ENCODE data around the gene KIF1A.

The KIF1A gene

DNA sequence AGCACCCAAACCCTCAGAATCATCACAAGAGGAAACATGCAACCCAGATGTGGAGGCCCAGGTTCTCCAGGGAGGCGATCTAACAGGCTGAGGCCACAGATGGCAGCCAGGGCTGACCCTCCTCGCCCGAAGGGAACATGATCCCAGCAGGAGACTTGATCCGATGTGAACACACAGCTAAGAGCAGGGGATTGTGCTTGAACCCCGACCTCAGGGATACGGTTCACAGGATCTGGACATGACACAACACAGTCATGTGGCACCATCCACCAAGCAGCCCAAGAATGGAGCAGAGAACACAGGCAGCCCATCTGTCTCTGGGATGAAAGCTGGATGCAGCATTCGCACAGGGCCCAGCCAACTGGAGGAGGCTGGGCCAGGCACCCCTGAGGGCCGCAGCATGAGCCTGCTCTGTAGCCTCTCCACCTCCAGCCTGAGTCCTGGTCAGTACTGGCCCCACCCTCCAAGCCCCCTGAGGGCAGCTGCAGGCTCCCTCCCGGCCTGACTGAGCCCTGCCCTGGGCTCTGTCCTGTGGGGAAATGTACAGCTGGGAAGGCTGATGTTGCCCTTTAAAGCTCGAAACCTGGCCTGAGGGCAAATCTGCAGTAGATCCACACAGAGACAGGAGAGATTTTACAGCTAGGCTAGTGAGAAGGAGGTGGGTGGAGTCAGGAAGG lies 89.4 kb downstream of the KIF1A start:
- no peak for DNase-seq

DNA sequence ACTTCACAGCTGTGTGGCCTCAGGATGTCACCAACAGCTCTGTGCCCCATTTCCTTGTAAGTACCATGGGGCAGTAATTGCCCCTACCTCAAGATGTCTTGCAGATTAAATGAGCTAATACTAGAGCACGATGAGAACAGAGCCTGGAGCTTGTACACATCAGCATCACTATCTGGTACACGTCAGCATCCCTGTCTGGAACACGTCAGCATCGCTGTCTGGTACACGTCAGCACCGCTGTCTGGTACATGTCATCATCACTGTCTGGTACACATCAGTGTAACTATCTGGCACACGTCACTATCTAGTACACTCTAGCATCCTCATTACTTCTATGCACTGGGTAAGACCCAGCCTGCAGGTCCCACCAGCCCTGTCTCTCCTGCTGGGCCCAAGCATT lies 91.2 kb downstream of the KIF1A start:
- DNase-seq = no peak

DNA sequence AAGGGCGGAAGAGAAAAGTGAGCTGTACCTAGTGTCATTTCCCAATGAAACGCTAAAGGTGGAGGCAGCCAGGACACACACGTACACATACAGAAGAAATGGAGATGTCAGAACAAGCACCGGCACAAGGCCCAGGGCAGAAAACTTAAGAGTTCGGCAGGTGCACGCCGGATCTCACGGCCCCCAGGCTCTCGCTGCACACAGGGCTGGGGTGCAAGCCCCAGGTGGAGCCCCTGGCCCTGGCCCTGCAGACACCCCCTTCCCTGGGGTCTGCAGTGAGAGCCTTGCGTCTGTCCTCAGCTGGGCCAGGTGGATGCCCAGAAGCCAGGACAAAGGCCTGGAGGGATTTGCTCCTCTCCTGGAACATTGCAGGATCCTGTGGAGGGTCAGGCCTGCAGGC lies 91.7 kb downstream of the KIF1A start:
- DNase-seq = no peak

DNA sequence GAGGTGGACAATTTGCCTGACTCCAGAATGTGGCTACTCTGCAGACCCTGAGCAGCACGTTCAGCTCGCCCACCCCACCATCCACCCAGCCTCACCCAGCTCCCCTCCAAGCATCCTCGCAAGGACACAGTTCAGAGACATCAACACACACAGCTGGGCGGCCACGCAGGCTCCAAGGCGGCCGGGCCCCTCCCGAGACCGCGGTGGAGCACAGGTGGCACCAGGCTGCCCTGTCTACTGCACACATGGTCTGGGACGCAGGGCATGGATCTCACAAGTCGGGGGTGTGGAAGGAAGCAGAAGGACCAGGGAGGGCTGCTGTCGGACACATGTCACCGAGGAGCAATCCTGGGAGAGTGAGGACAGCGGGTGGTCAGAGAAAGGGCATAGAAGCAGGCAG lies 92.1 kb downstream of the KIF1A start:
- DNase-seq = no peak

DNA sequence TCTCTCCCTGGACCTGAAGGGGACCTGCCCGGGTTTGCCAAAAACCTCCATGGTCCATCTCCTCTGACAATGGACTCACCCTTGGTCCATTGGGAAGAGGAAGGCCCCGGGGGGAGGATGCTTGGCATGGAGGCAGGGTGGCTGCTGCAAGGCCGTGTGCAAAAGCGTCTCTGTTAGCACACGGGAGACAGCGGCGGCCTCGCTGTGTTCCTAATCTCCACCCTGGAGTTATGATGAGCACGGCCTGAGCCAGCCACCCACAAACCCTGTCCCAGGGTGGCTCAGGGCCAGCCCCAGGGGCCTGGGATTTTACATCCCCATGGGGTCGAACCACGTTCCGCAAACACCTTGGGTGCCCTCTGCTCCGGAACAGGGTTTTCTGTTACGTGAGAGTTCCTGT lies 92.6 kb downstream of the KIF1A start:
- DNase-seq = no peak

DNA sequence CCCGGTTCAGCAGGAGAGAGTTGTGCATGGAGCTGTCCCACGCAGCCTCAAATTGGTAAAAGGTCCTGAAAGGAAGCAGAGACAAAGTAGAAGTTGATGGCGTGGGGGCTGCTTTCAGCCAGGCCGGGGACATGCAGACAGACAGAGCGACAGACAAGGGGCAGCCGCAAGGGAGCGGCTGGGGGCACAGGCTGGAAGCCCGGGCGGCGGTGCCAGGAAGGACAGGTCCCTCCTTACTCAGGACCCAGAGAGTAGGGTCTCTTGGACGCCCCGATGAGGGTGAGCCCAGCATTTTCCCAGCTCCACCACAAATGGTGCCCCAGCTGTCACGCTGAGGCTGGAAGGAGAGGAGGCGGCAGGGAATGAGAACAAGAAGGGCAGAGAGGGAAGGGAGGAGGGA lies 93.1 kb downstream of the KIF1A start:
- DNase-seq = no peak

DNA sequence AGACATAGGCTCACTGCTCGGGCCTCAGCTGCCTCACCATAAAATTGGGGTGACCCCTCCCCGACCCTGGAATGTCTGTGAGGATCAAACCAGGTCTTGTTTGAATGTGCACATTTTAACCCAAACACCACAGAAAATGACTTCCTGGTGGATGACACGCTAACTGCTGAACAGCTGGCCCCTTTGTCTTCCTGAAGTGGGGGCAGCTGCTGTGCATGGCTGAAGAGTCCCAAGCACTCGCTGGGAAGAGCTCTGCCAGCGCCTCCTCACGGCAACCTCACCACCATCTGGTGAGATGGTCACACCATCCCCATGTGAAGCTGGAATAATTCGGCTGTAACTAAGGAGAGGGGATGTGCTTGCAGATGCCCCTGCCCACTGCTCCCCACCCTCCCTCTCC lies 94.3 kb downstream of the KIF1A start:
- no peak for DNase-seq

DNA sequence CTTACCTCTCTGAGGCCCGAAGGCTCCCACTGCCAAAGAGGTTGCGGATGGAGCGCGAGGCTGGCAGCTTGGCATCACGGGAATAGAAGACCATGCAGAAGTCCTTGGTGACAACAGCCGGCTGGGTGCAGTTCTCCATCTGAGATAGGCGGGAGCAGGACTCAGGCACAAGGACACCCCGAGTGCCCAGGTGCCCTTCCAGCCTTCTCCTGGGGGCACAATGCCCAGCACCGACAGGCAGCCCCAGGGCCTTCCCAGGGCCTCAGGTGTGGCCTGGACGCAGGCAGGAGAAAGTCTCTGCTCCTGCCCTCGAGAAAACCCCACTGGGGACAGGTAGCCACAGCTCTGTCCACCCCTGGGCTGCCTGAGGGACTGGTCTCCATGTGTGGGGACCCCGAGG lies 94.8 kb downstream of the KIF1A start:
- no peak for DNase-seq

DNA sequence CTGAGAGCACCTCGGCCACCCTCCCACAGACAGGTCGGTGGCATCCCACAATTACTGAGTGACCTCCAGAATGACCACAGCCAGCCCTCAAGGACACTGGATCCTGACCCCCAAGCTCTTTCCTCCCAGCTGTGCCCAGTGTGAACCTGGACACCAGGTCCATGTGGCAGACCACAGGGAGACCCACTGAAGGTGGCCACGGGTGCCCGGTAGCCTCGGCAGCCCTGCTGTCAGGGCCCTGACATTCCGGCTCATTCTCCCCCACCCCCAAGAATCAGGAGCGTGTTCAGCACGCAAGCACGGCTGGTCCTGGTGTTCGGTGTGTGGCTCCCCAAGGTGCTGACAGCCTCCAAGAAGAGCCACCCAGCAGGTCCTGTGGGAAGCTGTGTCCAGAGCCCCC lies 95.6 kb downstream of the KIF1A start:
- no peak for DNase-seq

DNA sequence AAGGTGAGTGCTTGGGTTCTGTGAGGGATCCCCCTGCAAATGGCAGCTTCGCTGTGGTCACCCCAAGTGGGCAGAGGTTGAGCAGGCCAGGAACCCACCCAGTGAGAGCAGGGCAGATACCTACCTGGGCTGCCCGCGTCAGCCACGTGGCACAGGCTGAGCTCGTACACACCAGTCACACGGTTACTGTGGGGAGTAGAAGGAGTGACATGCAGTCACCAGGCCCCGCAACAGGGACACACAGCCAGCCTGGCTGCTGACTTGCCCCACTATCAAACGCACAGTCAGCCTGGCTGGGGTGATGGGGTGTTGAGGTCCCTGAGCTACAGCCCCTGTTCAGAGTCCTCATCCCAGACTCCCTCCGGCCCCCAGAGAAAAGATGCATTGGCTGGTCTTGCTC lies 96.2 kb downstream of the KIF1A start:
- no peak for DNase-seq

DNA sequence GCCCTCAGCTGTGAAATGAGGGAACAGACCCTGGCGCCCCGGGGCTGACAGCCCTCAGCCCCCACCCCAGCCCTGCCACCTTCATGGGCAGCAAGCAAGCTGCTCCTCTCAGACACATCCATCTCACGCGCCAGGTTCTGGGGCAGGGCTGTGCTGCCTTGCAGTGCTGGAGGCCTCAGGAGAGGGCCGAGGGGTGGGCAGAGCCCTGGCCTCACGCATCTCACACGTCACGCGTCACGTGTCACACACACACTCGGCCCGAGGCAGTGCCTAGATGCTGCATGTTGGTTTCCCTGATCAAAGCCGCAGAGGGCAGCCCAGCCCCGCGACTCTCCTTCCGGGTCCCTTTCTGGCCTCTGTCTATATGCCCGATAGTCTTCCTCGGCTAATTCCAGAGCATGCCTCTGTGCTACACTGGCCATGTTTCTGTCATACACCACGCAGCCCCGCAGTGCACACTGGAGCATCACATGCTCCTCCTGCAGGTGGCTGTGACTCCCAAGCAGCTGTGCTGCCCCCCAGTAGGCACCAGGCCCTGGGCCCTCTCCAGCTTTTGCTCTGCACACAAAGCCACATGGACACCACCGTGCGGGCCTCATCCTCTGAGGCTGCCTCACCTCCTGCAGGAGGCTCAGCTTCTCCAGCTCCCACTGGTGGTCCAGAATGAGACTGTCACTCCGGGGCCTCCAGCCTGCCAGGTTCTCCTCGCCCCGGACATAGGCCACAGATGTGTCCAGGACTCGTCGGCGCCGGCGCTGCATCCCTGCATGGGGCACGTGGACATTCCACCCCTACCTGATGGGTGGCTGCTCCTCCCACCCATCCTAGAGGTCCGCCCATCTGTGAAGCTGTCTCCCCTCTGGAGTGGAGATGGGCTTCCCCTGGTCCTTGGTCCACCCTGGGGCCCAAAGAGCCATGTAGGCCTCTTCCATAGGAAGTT lies 97.0 kb downstream of the KIF1A start:
- DNase-seq = no peak

DNA sequence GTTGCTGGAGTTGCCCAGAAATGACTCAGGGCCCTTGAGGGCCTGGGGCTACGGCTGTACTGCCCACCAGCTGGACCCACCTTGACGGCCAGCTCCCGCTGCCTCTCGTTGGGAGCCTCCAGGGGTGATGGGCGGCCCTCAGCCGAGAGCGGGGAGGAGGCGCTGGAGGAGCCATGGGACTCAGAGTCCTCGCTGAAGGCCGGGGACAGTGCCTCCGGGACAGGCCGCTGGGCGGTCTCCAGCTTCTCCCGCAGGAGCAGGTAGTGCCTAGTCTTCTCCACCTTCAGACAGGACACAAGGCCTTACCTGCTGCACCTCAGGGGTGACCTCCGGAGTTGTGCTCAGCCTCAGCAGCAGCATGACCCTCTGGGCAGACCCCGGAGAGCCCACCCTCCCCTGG lies 97.6 kb downstream of the KIF1A start:
- DNase-seq = no peak

DNA sequence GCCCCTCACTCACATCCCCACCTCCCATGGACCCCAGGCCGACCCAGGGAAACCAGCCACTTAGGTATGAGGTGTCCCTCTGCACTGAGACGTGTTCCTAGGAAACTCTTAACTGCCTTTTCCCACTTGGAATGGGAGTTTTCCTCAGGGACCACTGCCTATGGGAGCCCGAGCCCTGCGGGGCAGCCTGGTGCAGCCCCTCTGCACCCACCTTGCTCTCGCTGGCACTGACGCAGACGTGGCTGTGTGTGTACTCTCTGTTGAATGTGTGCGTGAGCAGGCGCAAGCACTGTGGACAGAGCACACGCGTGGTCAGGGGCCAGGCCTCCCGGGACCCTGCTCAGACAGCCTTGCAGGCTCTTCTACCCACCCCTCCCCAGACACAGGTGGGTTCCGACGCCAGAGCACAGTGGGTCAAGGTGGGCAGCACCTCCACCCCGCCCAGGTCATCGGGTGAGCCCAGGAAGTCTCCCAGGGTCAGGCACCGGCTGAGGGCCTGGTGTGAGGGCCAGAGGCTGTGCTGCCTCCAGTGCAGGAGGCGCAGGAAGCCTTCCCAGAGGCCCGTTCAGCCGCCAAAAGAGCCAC lies 98.3 kb downstream of the KIF1A start:
- no peak for DNase-seq

DNA sequence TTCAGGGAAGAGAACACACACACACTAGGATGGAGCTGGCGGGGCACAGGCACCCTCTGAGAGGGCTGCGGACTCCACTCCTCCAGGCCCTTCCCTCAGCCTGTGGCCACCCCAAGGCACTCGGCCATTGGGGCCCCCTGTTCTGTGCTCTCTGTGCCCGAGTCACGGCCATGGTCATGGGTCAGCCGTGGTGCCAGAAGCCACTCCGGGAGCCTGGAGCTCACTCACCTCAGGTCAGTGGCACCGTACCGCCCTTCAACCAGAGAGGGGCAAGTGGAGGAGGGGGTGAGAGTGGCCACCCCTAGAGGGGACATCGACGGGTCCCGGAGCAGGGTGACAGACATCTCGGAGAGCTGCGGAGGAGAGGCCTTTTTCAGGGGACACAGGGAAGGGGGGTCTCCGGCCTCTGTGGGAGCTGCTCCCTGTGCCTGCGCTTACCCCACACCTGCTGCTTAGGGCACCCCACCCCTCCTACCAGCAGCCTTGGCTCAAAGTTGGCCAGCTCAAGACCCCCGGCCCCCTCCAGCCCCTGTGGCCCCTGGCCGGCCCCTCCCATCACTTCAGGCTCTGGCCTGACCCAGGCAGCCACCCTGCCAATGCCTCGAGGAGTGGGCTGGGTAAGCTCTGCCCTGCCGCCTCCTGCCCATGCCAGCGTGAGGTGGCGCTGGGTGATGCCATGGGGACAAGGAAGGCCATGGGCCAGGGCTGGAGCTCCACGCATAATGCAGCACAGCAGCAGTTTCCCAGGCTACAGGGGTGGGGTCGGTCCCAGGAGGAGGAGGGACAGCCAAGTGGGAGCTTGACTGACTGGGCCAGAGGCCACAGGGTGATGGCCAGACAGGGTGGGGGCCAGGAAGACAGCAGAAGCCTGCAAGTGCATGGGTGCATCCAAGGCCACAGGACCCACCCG lies 99.1 kb downstream of the KIF1A start:
- no peak for DNase-seq

DNA sequence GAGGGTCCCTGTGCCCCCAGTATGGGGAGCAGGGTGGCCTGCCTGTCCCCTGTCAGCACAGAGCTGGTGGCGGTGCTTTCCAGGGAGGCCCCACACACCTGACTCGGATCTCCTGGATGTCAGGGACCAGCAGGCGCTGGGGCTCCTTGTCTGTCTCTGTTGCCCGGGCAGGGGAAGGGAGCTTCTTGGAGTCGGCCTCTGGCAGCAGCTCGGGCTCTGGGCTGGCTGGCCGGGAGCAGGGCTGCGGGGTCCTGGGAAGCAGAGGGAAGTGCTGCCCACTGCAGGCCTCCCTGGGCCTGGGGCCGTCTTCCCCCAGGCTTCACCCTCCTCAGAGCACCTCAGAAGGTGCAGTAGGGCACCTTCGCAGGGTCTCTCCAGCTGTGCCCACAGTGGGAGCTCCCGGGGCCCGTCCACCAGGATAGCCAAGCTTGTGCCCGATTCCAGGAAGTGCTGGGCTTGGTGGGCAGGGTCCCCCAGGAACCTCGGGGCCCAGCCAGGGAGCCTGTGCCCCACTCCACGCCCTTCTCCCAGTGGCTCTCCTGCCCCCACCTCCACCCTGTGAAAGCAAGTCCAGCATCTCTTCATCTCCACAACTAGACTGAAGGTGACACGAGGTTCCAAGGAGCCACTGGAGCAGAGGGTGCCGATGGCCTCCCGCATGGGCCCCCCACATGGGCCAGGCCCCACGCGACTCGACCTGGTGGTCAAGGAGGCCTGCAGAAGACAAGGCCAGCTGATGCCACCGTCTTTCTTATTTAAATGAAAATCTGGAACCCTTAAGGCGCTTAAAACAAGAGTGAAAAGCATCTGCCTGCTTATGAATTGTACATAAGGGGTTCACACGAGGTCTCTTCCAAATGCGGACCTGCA lies 100.1 kb downstream of the KIF1A start:
- DNase-seq = no peak

DNA sequence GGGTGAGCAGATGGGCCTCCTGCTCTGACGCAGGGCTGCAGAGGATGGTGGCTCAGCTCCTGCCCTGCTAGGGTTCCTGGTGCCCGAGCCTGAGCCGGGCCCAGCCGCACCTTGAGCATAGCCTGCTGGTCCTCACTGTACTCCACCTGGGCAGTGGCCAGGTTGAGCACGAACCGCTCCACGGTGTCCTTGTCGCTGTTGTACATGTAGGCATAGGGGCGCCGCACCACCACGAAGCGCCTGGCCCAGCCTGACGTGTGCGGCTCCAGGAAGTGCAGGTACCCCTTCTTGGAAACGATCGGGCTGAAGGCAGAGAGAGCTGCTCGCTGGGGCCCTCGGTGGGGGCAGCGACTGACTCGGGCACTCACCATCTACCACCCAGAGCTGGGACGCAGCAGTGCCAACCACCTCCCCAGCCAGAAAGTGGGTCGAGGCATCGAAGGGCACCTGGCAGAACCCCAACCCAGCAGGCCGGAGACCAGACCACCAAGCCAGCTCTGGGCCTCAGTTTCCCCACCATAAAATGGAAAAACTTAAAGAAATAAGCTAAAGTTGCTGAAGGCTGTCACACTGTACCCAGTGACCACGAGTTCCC lies 101.0 kb downstream of the KIF1A start:
- no peak for DNase-seq

DNA sequence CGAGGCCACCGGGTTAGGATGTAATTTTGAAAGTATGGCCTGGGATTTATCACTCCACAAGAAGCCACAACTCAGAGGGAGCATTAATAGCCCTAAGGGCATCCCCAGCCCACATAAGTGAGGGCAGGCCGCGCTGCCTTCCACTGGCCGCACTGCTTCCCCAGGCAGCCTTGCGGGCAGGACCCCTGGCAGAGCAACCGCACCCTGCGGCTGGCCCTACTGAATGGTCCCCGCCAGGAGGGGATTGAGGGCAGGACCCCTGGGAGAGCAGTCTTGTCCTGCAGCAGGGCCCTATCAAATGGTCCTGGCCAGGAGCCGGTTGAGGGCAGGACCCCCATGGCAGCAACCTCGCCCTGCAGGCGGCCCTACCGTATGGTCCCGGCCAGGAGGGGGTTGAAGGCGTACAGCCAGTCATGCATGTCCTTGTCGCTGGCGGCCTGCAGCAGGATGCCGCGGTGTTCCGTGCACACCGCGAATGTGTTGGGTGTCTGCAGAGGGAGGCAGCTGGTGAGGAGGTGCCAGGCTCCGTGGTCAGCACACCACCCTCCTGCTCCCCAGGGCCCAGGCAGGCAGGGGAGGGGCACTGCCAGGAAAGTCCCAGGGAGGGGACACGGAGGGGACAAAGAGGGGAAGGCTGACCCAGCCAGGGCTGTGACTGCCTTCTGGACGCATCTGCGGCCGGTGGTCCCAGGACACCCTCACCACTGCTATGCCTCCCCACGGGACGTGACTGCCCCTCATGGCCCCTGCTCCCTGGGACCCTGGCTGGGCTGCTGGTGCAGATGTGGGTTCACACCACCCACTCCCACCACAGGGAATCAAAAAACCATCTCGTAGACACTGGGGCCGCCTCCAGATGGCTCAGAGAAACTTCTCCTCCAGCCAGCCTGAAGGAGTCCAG lies 102.1 kb downstream of the KIF1A start:
- DNase-seq = no peak

DNA sequence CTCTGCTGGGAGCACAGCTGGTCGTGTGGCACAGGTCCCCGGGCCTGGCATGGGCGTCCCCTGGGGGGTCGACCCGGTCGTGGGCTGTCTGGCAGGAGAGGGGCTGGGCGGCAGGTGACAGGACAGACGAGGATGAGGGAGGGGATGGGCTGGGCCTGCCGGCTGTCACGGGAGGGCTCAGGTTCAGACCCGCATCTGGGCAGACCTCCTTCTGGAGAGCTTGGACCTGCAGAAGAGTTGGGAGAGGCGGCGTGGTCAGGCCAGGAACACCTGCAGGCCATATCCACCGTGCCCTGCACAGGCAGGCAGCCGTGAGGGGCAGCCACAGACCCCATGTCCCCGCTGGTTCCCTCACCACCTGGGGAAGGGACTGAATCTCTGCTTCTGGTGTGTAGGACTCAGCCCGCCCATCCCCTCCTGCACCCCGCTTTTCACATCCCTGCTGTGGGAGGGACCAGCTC lies 102.8 kb downstream of the KIF1A start:
- no peak for DNase-seq

DNA sequence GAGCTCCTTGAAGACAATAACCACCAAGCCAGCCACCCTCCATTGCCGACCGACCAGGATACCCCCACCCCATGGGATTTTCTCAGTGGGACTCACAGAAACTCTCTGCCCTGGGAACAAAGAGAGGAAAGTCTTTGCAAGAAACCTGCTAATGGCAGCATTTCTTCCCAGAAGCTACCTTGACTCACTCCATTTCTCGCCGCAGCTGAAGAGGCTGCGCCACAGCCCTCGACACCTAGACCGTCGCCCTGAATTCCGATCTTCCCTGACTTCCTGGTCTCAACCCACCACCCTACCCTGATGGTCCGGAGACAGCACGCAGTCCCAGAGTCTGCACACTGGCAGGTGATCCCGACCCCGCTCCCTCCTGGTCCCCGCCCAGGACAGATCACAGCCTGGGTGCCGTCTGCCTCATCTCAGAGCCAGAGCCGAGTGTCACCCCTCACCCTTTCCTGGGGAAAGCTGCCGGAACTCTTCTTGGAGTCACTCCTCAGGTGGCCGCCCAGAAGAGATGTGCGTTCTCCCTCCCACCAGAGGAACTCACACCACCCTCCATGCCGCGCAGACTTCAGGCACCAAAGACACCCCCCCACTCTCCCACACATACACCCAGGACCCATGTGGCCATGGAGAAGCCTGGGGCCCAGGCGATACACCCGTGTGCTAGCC lies 103.8 kb downstream of the KIF1A start:
- DNase-seq = no peak
